OCI-LY3 (cell line): ENCODE results near the gene ANKAR.
"Not testable (repeated sequence)": the region's sequence is repeated elsewhere in the genome, so short reads cannot be mapped to it uniquely, and the experiment has no call there.

ENCODE experiments used
- EZH2phosphoT487 ChIP-seq: fragments of 200-600 bp; shearing (Covaris generic); IDR thresholded peaks from 2 replicates; pipeline ENCODE4 v1.6.1; 2018; ENCODE audit warnings: antibody characterized with exemption, mixed run types, low read depth
- TF ChIP-seq, protein P1 (sequence below): fragments of 200-600, 300-600 bp; sonication (generic); IDR thresholded peaks from 2 replicates; pipeline ENCODE4 v1.5.1; 2014; ENCODE audit warnings: antibody characterized with exemption, low read length, low read depth

DNA sequence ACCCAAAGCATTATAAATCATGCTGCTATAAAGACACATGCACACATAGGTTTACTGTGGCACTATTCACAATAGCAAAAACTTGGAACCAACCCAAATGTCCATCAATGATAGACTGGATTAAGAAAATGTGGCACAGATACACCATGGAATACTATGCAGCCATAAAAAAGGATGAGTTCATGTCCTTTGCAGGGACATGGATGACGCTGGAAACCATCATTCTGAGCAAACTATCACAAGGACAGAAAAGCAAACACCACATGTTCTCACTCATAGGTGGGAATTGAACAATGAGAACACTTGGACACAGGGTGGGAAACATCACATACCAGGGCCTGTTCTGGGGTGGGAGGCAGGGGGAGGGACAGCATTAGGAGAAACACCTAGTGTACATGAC is 43.1 kb downstream of the ANKAR start:
- TF ChIP-seq, protein P1, sequence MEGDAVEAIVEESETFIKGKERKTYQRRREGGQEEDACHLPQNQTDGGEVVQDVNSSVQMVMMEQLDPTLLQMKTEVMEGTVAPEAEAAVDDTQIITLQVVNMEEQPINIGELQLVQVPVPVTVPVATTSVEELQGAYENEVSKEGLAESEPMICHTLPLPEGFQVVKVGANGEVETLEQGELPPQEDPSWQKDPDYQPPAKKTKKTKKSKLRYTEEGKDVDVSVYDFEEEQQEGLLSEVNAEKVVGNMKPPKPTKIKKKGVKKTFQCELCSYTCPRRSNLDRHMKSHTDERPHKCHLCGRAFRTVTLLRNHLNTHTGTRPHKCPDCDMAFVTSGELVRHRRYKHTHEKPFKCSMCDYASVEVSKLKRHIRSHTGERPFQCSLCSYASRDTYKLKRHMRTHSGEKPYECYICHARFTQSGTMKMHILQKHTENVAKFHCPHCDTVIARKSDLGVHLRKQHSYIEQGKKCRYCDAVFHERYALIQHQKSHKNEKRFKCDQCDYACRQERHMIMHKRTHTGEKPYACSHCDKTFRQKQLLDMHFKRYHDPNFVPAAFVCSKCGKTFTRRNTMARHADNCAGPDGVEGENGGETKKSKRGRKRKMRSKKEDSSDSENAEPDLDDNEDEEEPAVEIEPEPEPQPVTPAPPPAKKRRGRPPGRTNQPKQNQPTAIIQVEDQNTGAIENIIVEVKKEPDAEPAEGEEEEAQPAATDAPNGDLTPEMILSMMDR, result not testable (repeated sequence)
- not testable (repeated sequence) for TF ChIP-seq EZH2phosphoT487
